Tibial nerve (tissue), 3 donors: Measurements from ENCODE around the gene BEND2.

Experiments
- CTCF ChIP-seq, 5 experiments: fragments of 200-600 bp in 3 of 5; fragments of 450-650 bp in 2 of 5; sonication (generic) in 3 of 5; IDR thresholded peaks; one replicate each; pipeline ENCODE4 v1.5.1; 2016 to 2019; ENCODE audit warnings: antibody characterized with exemption in 5 of 5, mild to moderate bottlenecking in 3 of 5, moderate library complexity in 2 of 5
- POLR2A ChIP-seq, 2 donors: fragments of 450-650 bp; IDR thresholded peaks; one replicate each; pipeline ENCODE4 v1.6.1; 2017; ENCODE audit warnings: antibody characterized with exemption in 2 of 2, mild to moderate bottlenecking in 2 of 2, moderate library complexity in 2 of 2

GRCh38 chrX:18146954-18147353, 73.7 kb downstream of the BEND2 start:
- TF ChIP-seq CTCF (IDR thresholded peaks at IDR 0.05) (no peak), POLR2A (IDR thresholded peaks at IDR 0.05) (no peak)
